GM21723 (cell line): ENCODE results near the gene SLC15A1.

Experiments
- ATAC-seq: cut with Tn5 transposase; IDR thresholded peaks from one replicate; pipeline ENCODE4 v1.9.1; 2021; ENCODE audit warnings: mild to moderate bottlenecking, moderate library complexity; ENCODE audit not compliant: unreplicated experiment

Gene SLC15A1

GRCh38 chr13:98781470-98781869, 29.0 kb upstream of the SLC15A1 start:
- ATAC-seq = no peak

- no peak for ATAC-seq
These were observed 28.6 kb upstream of the SLC15A1 start for GRCh38 chr13:98781045-98781444.

GRCh38 chr13:98780451-98780850, 28.0 kb upstream of the SLC15A1 start:
- no peak for ATAC-seq

GRCh38 chr13:98779695-98780094, 27.2 kb upstream of the SLC15A1 start:
- ATAC-seq = no peak

GRCh38 chr13:98778749-98779148, 26.3 kb upstream of the SLC15A1 start:
- ATAC-seq = no peak

- ATAC-seq = no peak
These were observed 24.2 kb upstream of the SLC15A1 start for GRCh38 chr13:98776644-98777043.

- ATAC-seq = no peak
These were observed 23.5 kb upstream of the SLC15A1 start for GRCh38 chr13:98775844-98776598.

GRCh38 chr13:98775386-98775785, 22.9 kb upstream of the SLC15A1 start:
- no peak for ATAC-seq

GRCh38 chr13:98774776-98775175, 22.3 kb upstream of the SLC15A1 start:
- no peak for ATAC-seq

GRCh38 chr13:98773921-98774320, 21.4 kb upstream of the SLC15A1 start:
- ATAC-seq = no peak

- ATAC-seq = no peak
These were observed 20.5 kb upstream of the SLC15A1 start for GRCh38 chr13:98772794-98773452.

GRCh38 chr13:98771838-98772611, 19.6 kb upstream of the SLC15A1 start:
- ATAC-seq = no peak

GRCh38 chr13:98769736-98770135, 17.3 kb upstream of the SLC15A1 start:
- ATAC-seq = no peak

GRCh38 chr13:98768522-98768921, 16.1 kb upstream of the SLC15A1 start:
- no peak for ATAC-seq

GRCh38 chr13:98766697-98767096, 14.2 kb upstream of the SLC15A1 start:
- ATAC-seq = no peak

- no peak for ATAC-seq
These were observed 13.6 kb upstream of the SLC15A1 start for GRCh38 chr13:98765996-98766519.

- ATAC-seq = no peak
These were observed 9.6 kb upstream of the SLC15A1 start for GRCh38 chr13:98761986-98762616.

- ATAC-seq = no peak
These were observed 8.9 kb upstream of the SLC15A1 start for GRCh38 chr13:98761126-98761985.

GRCh38 chr13:98755729-98756128, 3.3 kb upstream of the SLC15A1 start:
- no peak for ATAC-seq

- ATAC-seq = no peak
These were observed 2.6 kb upstream of the SLC15A1 start for GRCh38 chr13:98755116-98755515.
